ENCODE data around the gene MPRIP. TPM values are rescaled to one million over a fixed set of nuclear protein-coding genes. Genes with fewer than 3 reads are reported as not detected.

The MPRIP gene
- total RNA-seq, 6 experiments from 2014 or later = 39.0 to 97.6 (median 76.7) TPM

DNA sequence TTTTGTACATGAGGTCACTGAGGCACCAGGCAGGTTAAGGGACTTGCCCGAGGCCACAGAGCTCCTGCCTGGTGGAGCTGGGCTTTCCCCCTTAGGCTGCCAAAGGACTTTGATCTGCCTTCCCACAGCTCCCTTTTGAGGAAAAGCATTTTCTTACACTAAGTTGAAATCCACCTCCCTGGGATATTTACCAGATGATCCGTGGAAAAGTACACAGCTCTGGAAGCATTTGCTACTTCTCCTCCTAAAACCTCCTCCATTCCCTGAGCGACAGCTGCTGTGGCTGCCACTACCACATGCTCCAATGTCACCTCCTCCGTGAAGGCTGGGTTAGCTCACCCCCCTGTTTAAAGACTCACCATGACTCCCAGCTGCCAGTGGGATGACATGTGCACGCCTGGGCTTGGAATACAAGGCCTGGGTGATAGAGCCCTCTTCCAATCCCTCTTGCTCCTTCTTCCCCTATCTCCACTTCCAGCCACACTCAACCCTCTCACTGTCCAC is 1.2 kb upstream of the MPRIP start:
- 27% methylated on average over 4 of the region's 5 CpGs for WGBS (ENCODE audit: insufficient coverage, low coverage, low lambda C conversion rate, missing lambda C conversion rate)
- peak in 2 of 4 donors; percentile 27 to 29 for ATAC-seq
- Histone ChIP-seq H3K4me3 (no peak overlapping the region), H3K9me3 (no peaks in the 10 kb centered on the region), H3K36me3 (no peaks in the 10 kb centered on the region), H3K27me3 (no peaks in the 10 kb centered on the region), H3K27ac (peak overlapping the region in 2 of 3 donors; percentile 41 to 74), H3K4me1 (peaks cover 0 to 52% (median 15%) of the 10 kb centered on the region in 4 donors)
- intact Hi-C loops (cut with DNase I) = no loop called here
- DNase-seq = peak in 1 of 3 donors; percentile 66
- TF ChIP-seq, protein P1, sequence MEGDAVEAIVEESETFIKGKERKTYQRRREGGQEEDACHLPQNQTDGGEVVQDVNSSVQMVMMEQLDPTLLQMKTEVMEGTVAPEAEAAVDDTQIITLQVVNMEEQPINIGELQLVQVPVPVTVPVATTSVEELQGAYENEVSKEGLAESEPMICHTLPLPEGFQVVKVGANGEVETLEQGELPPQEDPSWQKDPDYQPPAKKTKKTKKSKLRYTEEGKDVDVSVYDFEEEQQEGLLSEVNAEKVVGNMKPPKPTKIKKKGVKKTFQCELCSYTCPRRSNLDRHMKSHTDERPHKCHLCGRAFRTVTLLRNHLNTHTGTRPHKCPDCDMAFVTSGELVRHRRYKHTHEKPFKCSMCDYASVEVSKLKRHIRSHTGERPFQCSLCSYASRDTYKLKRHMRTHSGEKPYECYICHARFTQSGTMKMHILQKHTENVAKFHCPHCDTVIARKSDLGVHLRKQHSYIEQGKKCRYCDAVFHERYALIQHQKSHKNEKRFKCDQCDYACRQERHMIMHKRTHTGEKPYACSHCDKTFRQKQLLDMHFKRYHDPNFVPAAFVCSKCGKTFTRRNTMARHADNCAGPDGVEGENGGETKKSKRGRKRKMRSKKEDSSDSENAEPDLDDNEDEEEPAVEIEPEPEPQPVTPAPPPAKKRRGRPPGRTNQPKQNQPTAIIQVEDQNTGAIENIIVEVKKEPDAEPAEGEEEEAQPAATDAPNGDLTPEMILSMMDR (IDR thresholded peaks at IDR 0.05) = no peak
- TF ChIP-seq POLR2A (IDR thresholded peaks at IDR 0.05) = no peak

DNA sequence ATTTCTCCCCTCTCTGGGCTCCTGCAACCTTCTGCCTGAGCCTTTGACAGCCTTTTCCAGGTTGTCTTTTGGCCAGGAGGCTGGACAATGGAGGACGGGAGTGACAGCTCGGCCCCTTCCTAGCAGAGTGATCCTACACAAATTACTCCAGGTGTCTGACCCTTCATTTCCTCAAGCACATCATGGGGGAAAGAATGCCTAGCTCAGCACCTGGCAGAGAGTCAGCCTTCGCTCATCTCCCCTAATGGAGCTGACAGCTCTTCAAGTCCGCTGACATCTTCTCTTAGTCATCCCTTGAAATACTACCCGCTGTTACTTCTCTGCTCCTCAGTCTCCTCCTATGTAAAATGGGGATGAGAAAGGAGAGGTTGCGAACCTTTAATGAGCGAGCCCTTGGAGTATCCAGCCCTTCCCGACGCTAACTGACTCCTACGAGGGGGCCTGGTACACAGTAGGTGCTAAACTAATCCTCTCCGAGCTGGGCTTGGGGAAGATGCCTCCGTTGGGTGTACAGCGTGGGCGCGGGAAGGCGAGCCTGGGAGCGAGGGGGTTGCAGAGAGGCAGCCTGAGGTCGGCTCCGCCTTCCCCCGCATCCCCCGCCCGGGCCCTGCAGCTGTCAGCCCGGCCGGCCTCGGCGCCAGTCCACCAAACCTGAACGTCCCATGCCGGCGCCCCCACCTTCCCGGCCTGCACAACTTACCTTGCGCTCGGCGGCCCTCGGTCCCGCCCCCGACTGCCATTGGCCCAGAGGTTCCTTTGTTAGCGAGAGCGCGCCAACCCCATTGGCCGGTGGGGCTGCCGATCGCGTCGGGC is 480 bp upstream of the MPRIP start:
- intact Hi-C loops (cut with DNase I) = no loop called here
- TF ChIP-seq POLR2A (IDR thresholded peaks at IDR 0.05) = peak; percentile 65
- TF ChIP-seq, protein P1 (IDR thresholded peaks at IDR 0.05) = no peak
- peak overlapping the region; percentile 43 to 52 (median 44) for H3K4me3 ChIP-seq
- DNase-seq (peak; percentile 99 to 100 (median 100)), ATAC-seq (peak; percentile 91 to 98 (median 96))
- peaks cover 0 to 52% (median 15%) of the 10 kb centered on the region in 4 donors for H3K4me1 ChIP-seq
- H3K27ac ChIP-seq = peak overlapping the region in 2 of 3 donors; percentile 28 to 74
- 20% methylated on average over 13 of the region's 44 CpGs for WGBS (ENCODE audit: insufficient coverage, low coverage, low lambda C conversion rate, missing lambda C conversion rate)
- no peaks in the 10 kb centered on the region for H3K9me3 ChIP-seq
- no peaks in the 10 kb centered on the region for H3K36me3 ChIP-seq
- no peaks in the 10 kb centered on the region for H3K27me3 ChIP-seq

DNA sequence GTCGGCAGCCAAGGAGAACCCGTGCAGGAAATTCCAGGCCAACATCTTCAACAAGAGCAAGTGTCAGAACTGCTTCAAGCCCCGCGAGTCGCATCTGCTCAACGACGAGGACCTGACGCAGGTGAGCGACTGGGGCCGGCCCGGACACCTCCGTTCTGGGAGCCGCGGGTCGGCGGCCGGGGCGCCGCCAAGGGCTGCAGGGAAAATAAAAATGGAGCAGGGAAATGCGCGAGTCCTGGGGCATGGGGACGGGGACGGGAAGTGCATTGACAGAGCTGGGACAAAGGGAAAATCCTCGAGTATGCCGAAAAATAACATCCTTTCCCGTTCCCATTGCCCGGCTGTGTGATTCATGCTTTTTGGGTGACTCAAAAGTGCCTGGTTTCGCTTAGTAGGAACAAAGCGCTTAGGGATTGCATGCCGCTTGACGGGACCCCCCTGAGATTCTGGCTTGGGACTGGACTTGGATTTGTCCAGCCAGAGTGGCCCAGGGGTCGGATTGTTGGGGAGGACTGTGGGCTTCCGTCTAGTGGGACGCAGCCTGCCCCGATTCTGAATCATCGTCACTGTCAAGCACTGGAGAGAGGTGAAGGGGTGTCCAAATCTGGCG is 699 bp downstream of the MPRIP start:
- peak in 1 of 3 donors; percentile 54 for DNase-seq
- H3K9me3 ChIP-seq = no peaks in the 10 kb centered on the region
- ATAC-seq = no peak
- H3K36me3 ChIP-seq = no peaks in the 10 kb centered on the region
- peak overlapping the region; percentile 13 to 82 (median 65) for H3K27ac ChIP-seq
- intact Hi-C loops (cut with DNase I) = no loop called here
- TF ChIP-seq POLR2A (IDR thresholded peaks at IDR 0.05) = no peak
- TF ChIP-seq, protein P1 (IDR thresholded peaks at IDR 0.05) = no peak
- no peaks in the 10 kb centered on the region for H3K27me3 ChIP-seq
- H3K4me3 ChIP-seq = peak overlapping the region; percentile 66 to 67 (median 66)
- peaks cover 0 to 45% (median 15%) of the 10 kb centered on the region in 4 donors for H3K4me1 ChIP-seq
- under 1% methylated on average over 31 of the region's 37 CpGs for WGBS (ENCODE audit: insufficient coverage, low coverage, low lambda C conversion rate, missing lambda C conversion rate)

DNA sequence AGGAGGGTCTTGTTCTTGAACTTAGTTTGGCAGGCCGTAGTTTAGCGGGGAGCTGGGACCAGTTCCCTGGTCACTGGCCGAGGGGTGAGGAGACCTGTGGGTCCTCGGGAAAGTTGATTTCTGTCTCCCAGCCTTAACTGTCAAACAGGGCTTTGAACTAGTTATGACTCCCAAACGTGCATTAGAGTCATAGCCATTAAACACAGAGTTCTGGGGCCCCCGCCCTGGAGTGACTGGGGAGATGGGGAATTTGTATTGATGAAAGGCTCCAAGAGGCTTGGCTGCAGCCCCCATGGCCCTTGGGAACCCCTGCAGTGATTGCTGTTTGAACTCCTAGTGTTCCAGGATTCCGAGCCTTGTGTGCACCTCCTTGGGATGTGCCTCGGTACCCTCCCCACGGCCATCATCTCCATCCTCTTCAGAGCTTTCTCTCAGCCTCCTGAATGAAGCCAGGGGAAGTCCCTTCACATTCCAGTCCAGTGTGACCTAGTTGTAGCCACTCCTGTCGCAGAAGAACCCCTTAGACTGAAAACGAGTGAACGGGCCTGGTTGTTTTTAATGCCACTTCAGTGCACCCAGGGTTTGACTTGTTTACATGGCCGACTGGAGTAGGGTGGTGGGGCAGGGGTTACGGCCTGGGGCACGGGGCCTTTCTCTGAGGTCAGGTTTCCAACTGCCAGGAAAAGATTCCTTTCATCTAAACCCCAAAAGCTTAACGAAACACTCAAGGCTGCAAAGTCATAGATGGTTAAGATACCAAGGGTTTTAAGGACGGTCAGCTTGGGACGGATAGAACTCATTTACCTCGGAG is 1.4 kb downstream of the MPRIP start:
- intact Hi-C loops (cut with DNase I) = no loop called here
- Histone ChIP-seq H3K36me3 (no peaks in the 10 kb centered on the region), H3K27me3 (no peaks in the 10 kb centered on the region), H3K9me3 (no peaks in the 10 kb centered on the region), H3K4me3 (peak overlapping the region; percentile 66 to 67 (median 66)), H3K4me1 (peaks cover 0 to 39% (median 17%) of the 10 kb centered on the region in 4 donors), H3K27ac (peak overlapping the region; percentile 13 to 82 (median 65))
- peak in 1 of 4 donors; percentile 14 for ATAC-seq
- WGBS (ENCODE audit: insufficient coverage, low coverage, low lambda C conversion rate, missing lambda C conversion rate) = 10% methylated on average over 12 of the region's 19 CpGs
- peak in 2 of 3 donors; percentile 30 to 46 for DNase-seq
- TF ChIP-seq, protein P1 (IDR thresholded peaks at IDR 0.05) = no peak
- no peak for TF ChIP-seq POLR2A (IDR thresholded peaks at IDR 0.05)
